Activated CD4-positive, CD25-positive, alpha-beta regulatory T cell treated with anti-CD3 and anti-CD28 coated beads, Interleukin-2, amount 50 U/mL, for 24 hours (primary cell): ENCODE results near the gene ANGEL1.

Experiments
- ATAC-seq, 2 donors: fragments of 150-1000 bp; cut with Tn5 transposase; one replicate each; pipeline ENCODE4 v1.10.0; 2021; ENCODE audit warnings: mild to moderate bottlenecking in 1 of 2, moderate library complexity in 1 of 2

The ANGEL1 gene

GRCh38 chr14:76820700-76821099 is 8.0 kb upstream of the ANGEL1 start:
- ATAC-seq, result no peak

- no peak for ATAC-seq
These were observed 2.3 kb upstream of the ANGEL1 start for GRCh38 chr14:76814726-76815645.

GRCh38 chr14:76812093-76812421 is 625 bp downstream of the ANGEL1 start:
- no peak for ATAC-seq

GRCh38 chr14:76811561-76811960 is 1.1 kb downstream of the ANGEL1 start:
- no peak for ATAC-seq

GRCh38 chr14:76810953-76811400 is 1.7 kb downstream of the ANGEL1 start:
- ATAC-seq, result no peak

- no peak for ATAC-seq
These were observed 2.2 kb downstream of the ANGEL1 start for GRCh38 chr14:76810525-76810924.

- ATAC-seq, result no peak
These were observed 3.7 kb downstream of the ANGEL1 start for GRCh38 chr14:76808990-76809389.

- ATAC-seq, result no peak
These were observed 4.7 kb downstream of the ANGEL1 start for GRCh38 chr14:76808011-76808410.

- ATAC-seq, result no peak
These were observed 6.2 kb downstream of the ANGEL1 start for GRCh38 chr14:76806446-76806845.

- no peak for ATAC-seq
These were observed 18.7 kb downstream of the ANGEL1 start for GRCh38 chr14:76793956-76794355.

GRCh38 chr14:76793324-76793723 is 19.4 kb downstream of the ANGEL1 start:
- ATAC-seq, result no peak

GRCh38 chr14:76792422-76792821 is 20.3 kb downstream of the ANGEL1 start:
- no peak for ATAC-seq

GRCh38 chr14:76786601-76787000 is 26.1 kb downstream of the ANGEL1 start:
- no peak for ATAC-seq

- ATAC-seq, result peak; percentile 66 to 77
These were observed 27.8 kb downstream of the ANGEL1 start for GRCh38 chr14:76784881-76785280.

GRCh38 chr14:76784266-76784874 is 28.3 kb downstream of the ANGEL1 start:
- no peak for ATAC-seq

- ATAC-seq, result peak; percentile 19 to 57
These were observed 29.7 kb downstream of the ANGEL1 start for GRCh38 chr14:76782885-76783566.

GRCh38 chr14:76782115-76782884 is 30.4 kb downstream of the ANGEL1 start:
- ATAC-seq, result no peak

GRCh38 chr14:76781648-76782051 is 31.0 kb downstream of the ANGEL1 start:
- no peak for ATAC-seq

- no peak for ATAC-seq
These were observed 31.6 kb downstream of the ANGEL1 start for GRCh38 chr14:76780875-76781647.

GRCh38 chr14:76780360-76780759 is 32.3 kb downstream of the ANGEL1 start:
- no peak for ATAC-seq

- ATAC-seq, result no peak
These were observed 32.7 kb downstream of the ANGEL1 start for GRCh38 chr14:76780058-76780345.
